ENCODE results near the gene TGM3.

DNA sequence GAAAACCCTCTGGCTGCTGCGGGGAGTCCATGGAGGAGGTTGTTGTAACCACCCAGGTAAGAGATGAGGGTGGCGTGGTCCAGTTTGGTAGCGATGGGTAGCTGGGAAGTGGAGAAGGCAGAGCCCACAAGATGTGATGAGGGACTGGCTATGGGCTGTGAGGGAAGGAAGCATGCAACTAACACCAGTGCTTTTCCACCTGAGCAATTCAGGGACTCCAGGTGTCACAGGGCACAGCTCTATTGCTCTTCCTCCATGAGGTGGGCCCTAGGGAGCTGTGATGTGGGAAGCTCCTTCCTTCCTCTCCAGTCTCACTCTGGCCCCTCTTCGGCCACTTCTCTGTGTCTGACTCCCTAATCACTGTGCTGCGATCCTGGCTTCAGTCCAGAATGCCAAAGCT, 52.5 kb downstream of the TGM3 start:
- TF ChIP-seq, protein P1, sequence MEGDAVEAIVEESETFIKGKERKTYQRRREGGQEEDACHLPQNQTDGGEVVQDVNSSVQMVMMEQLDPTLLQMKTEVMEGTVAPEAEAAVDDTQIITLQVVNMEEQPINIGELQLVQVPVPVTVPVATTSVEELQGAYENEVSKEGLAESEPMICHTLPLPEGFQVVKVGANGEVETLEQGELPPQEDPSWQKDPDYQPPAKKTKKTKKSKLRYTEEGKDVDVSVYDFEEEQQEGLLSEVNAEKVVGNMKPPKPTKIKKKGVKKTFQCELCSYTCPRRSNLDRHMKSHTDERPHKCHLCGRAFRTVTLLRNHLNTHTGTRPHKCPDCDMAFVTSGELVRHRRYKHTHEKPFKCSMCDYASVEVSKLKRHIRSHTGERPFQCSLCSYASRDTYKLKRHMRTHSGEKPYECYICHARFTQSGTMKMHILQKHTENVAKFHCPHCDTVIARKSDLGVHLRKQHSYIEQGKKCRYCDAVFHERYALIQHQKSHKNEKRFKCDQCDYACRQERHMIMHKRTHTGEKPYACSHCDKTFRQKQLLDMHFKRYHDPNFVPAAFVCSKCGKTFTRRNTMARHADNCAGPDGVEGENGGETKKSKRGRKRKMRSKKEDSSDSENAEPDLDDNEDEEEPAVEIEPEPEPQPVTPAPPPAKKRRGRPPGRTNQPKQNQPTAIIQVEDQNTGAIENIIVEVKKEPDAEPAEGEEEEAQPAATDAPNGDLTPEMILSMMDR (IDR thresholded peaks at IDR 0.05), result no peak
- TF ChIP-seq POLR2A (IDR thresholded peaks at IDR 0.05), result no peak

Data from lower leg skin (tissue), 3 donors.